A549 (cell line): ENCODE results near the gene TCTN3. TPM values are rescaled to one million over a fixed set of nuclear protein-coding genes. Genes with fewer than 3 reads are reported as not detected.

Experiments used
- ATAC-seq, 2 experiments: fragments of 200-7000 bp in 1 of 2; fragments of >200 bp in 1 of 2; cut with Nextera tagmentation in 1 of 2; cut with Tn5 transposase in 1 of 2; 3 replicates each; pipeline versions ENCODE4 v1.8.0 to v1.9.1; 2018 to 2020; ENCODE audit warnings: mild to moderate bottlenecking in 1 of 2, moderate library complexity in 1 of 2
- CTCF ChIA-PET: fragments of 300-600 bp; sonication (Branson Sonifier 250); formaldehyde crosslinking; extraction: SDS; loops from one replicate; lab custom pipeline; 2021; ENCODE audit warnings: antibody characterized with exemption, inconsistent platforms; lab: Yijun Ruan, JAX
- POLR2A ChIA-PET: fragments of 350-600 bp; formaldehyde crosslinking; extraction: SDS; loops from one replicate; lab custom pipeline; 2021; ENCODE audit warnings: antibody characterized with exemption, inconsistent platforms; lab: Yijun Ruan, JAX
- DNase-seq, 2 experiments: peaks; one replicate each; pipeline versions ENCODE4 v3.0.0 to v3.0.0-alpha.2; 2011 to 2016; ENCODE audit warnings: low read depth in 1 of 2, low spot score in 1 of 2
- FAIRE-seq: peaks from 2 replicates; lab custom pipeline; 2011; peaks lifted over from hg19 to GRCh38; lab: Jason Lieb, UNC
- H3K27ac ChIP-seq, 2 experiments: fragments of >200 bp; sonication (Bioruptor Twin); formaldehyde crosslinking; 3 replicates each; pipeline ENCODE4 v1.5.1; 2016 to 2017
- H3K4me1 ChIP-seq: fragments of >200 bp; sonication (Bioruptor Twin); formaldehyde crosslinking; 3 replicates; pipeline ENCODE4 v1.6.1; 2016
- H3K4me2 ChIP-seq: fragments of >200 bp; sonication (Bioruptor Twin); formaldehyde crosslinking; 3 replicates; pipeline ENCODE4 v1.6.1; 2016
- H3K4me3 ChIP-seq: fragments of >200 bp; sonication (Bioruptor Twin); formaldehyde crosslinking; 3 replicates; pipeline ENCODE4 v1.5.1; 2016
- H3K9me3 ChIP-seq: fragments of >200 bp; sonication (Bioruptor Twin); formaldehyde crosslinking; 3 replicates; pipeline ENCODE4 v1.6.1; 2016
- ATOH8 ChIP-seq: fragments of 250-450 bp; sonication (Bioruptor Pico); IDR thresholded peaks from 2 replicates; pipeline ENCODE4 v1.5.0; 2020; ENCODE audit warnings: low read depth, mild to moderate bottlenecking, moderate library complexity
- BCL3 ChIP-seq: fragments of >200 bp; sonication (Bioruptor Twin); formaldehyde crosslinking; IDR thresholded peaks from 3 replicates; pipeline ENCODE4 v1.6.1; 2016
- CBX2 ChIP-seq: fragments of 200-600 bp; sonication (generic); IDR thresholded peaks from 2 replicates; pipeline ENCODE4 v1.6.1; 2016; ENCODE audit warnings: low read depth, mild to moderate bottlenecking, borderline replicate concordance
- CHD4 ChIP-seq: fragments of 200-600 bp; sonication (generic); IDR thresholded peaks from 2 replicates; pipeline ENCODE4 v1.6.1; 2016; ENCODE audit warnings: antibody characterized with exemption, mild to moderate bottlenecking, borderline replicate concordance
- CTCF ChIP-seq: fragments of >200 bp; sonication (Bioruptor Twin); formaldehyde crosslinking; IDR thresholded peaks from 3 replicates; pipeline ENCODE4 v1.5.1; 2016
- EP300 ChIP-seq, 2 experiments: fragments of >200 bp; sonication (Bioruptor Twin); formaldehyde crosslinking; IDR thresholded peaks; 2 replicates in 1 of 2; 3 replicates in 1 of 2; pipeline ENCODE4 v1.6.1; 2016 to 2017
- ESRRA ChIP-seq: fragments of 150-350 bp; IDR thresholded peaks from 2 replicates; pipeline ENCODE4 v1.6.1; 2014; ENCODE audit warnings: mild to moderate bottlenecking, low read length, borderline replicate concordance
- FOSL2 ChIP-seq, 2 experiments: fragments of 450-650 bp in 1 of 2; fragments of >200 bp in 1 of 2; sonication (Bioruptor Twin) in 1 of 2; formaldehyde crosslinking; IDR thresholded peaks; 2 replicates each; pipeline versions ENCODE4 v1.5.0 to v1.6.1; 2016 to 2020; ENCODE audit warnings: mild to moderate bottlenecking in 1 of 2, moderate library complexity in 1 of 2
- FOXS1 ChIP-seq: fragments of 250-450 bp; sonication (Bioruptor Pico); IDR thresholded peaks from 2 replicates; pipeline ENCODE4 v1.5.0; 2020; ENCODE audit warnings: mild to moderate bottlenecking, moderate library complexity
- GATA3 ChIP-seq: IDR thresholded peaks from 2 replicates; pipeline ENCODE4 v1.6.1; 2012; ENCODE audit warnings: borderline replicate concordance
- HEYL ChIP-seq: fragments of 250-450 bp; sonication (Bioruptor Pico); IDR thresholded peaks from 2 replicates; pipeline ENCODE4 v1.8.0; 2021; ENCODE audit warnings: mild to moderate bottlenecking, moderate library complexity
- HOXA7 ChIP-seq: fragments of 250-450 bp; sonication (Bioruptor Pico); IDR thresholded peaks from 2 replicates; pipeline ENCODE4 v1.5.0; 2020; ENCODE audit warnings: mild to moderate bottlenecking, moderate library complexity
- HOXB5 ChIP-seq: fragments of 250-450 bp; sonication (Bioruptor Pico); IDR thresholded peaks from 2 replicates; pipeline ENCODE4 v1.5.0; 2020; ENCODE audit warnings: mild to moderate bottlenecking, moderate library complexity
- JUN ChIP-seq, 2 experiments: fragments of >200 bp; sonication (Bioruptor Twin); formaldehyde crosslinking; IDR thresholded peaks; 2 replicates in 1 of 2; 3 replicates in 1 of 2; pipeline ENCODE4 v1.6.1; 2016 to 2017
- JUNB ChIP-seq: fragments of >200 bp; sonication (Bioruptor Twin); formaldehyde crosslinking; IDR thresholded peaks from 2 replicates; pipeline ENCODE4 v1.6.1; 2016
- NFE2L2 ChIP-seq: fragments of 150-350 bp; conservative IDR thresholded peaks from 2 replicates; pipeline ENCODE4 v1.6.1; 2014; ENCODE audit warnings: low read length
- NPAS2 ChIP-seq: fragments of 250-450 bp; sonication (Bioruptor Pico); IDR thresholded peaks from 2 replicates; pipeline ENCODE4 v1.8.0; 2022; ENCODE audit warnings: mild to moderate bottlenecking, moderate library complexity, borderline replicate concordance
- PBX3 ChIP-seq: IDR thresholded peaks from 2 replicates; pipeline ENCODE4 v1.6.1; 2012
- PHF8 ChIP-seq: fragments of 200-600 bp; sonication (generic); IDR thresholded peaks from 2 replicates; pipeline ENCODE4 v1.6.1; 2016; ENCODE audit warnings: low read depth, mild to moderate bottlenecking, antibody characterized with exemption, moderate library complexity, borderline replicate concordance
- POLR2AphosphoS2 ChIP-seq: conservative IDR thresholded peaks from 2 replicates; pipeline ENCODE4 v1.6.1; 2012; ENCODE audit warnings: low read length, improper control_type of control experiment, inconsistent platforms
- TP53 ChIP-seq: fragments of 250-450 bp; sonication (Bioruptor Pico); IDR thresholded peaks from 2 replicates; pipeline ENCODE4 v1.5.0; 2021; ENCODE audit warnings: mild to moderate bottlenecking, moderate library complexity
- USF2 ChIP-seq: fragments of 450-650 bp; IDR thresholded peaks from 2 replicates; pipeline ENCODE4 v1.6.1; 2014; ENCODE audit warnings: antibody characterized with exemption
- ZNF302 ChIP-seq: fragments of 250-450 bp; sonication (Bioruptor Pico); IDR thresholded peaks from 2 replicates; pipeline ENCODE4 v1.9.0; 2021; ENCODE audit warnings: inconsistent platforms, mild to moderate bottlenecking, moderate library complexity
- ZSCAN20 ChIP-seq: fragments of 250-450 bp; sonication (Bioruptor Pico); IDR thresholded peaks from 2 replicates; pipeline ENCODE4 v1.8.0; 2022; ENCODE audit warnings: mild to moderate bottlenecking, moderate library complexity
- WGBS: methylation state at CpG from one replicate; pipeline ENCODE4 v1.1.6; 2017; ENCODE audit errors: missing lambda C conversion rate; 5-methylcytosine and 5-hydroxymethylcytosine counted together
- polyA plus RNA-seq, 4 experiments: library from polyadenylated mRNA; depleted of rRNA in 3 of 4; stranded (reverse); fragments of >200 nt; fragmentation: RNase III in 1 of 4; extraction: RNeasy Plus Mini Kit Qiagen cat#74134 plus additional on column Dnase treatment in 1 of 4; gene quantifications; 2 replicates in 3 of 4; 3 replicates in 1 of 4; pipeline ENCODE4 v1.2.3, GENCODE V29; 2011 to 2017

The TCTN3 gene
- polyA plus RNA-seq, 2 of the 4 experiments (the other 2 are of a cell fraction) = 36.5 to 55.5 TPM

GRCh38 chr10:95635319-95635733 lies 58.4 kb downstream of the TCTN3 start:
- CTCF ChIA-PET = interaction anchor here (1.0 to 1.7 kb wide), 3 partner anchors 34 to 261 kb away, joined by 3 to 5 read pairs (median 4); partner anchors contain the start of gene TCTN3
- Histone ChIP-seq H3K27ac (no peak overlapping the region), H3K4me3 (no peak overlapping the region), H3K9me3 (no peaks in the 10 kb centered on the region), H3K4me1 (no peaks in the 10 kb centered on the region), H3K4me2 (no peak overlapping the region)
- POLR2A ChIA-PET = no interaction called here
- TF ChIP-seq ZNF302 (CRISPR knock-in tag) = no peak
- no peak for TF ChIP-seq HOXA7
- TF ChIP-seq HEYL (CRISPR knock-in tag) = no peak
- TF ChIP-seq NPAS2 = no peak
- TF ChIP-seq CHD4 = no peak
- no peak for TF ChIP-seq PBX3
- TF ChIP-seq EP300 (IDR thresholded peaks at IDR 0.05) = no peak
- no peak for TF ChIP-seq USF2
- no peak for TF ChIP-seq JUNB
- no peak for TF ChIP-seq CBX2
- no peak for TF ChIP-seq ATOH8 (CRISPR knock-in tag)
- TF ChIP-seq HOXB5 (CRISPR knock-in tag) = no peak
- no peak for TF ChIP-seq ZSCAN20 (CRISPR knock-in tag)
- no peak for TF ChIP-seq ESRRA
- TF ChIP-seq CTCF = no peak
- FAIRE-seq (no peak), DNase-seq (no peak), ATAC-seq (no peak)
- WGBS = 93% methylated on average over 2 of the region's 2 CpGs

- H3K27ac ChIP-seq = no peak overlapping the region
- ChIA-PET CTCF (no interaction called here), POLR2A (no interaction called here)
- peaks cover 11% of the 10 kb centered on the region; the same call in 2 of the 3 replicates for H3K4me1 ChIP-seq
- FAIRE-seq (no peak), ATAC-seq (no peak), DNase-seq (no peak)
- peak overlapping the region; percentile 22; the same call in 1 of the 3 replicates for H3K4me2 ChIP-seq
- no peak for TF ChIP-seq NFE2L2
- no peak for TF ChIP-seq FOSL2 (IDR thresholded peaks at IDR 0.05)
- TF ChIP-seq FOSL2 (CRISPR knock-in tag; IDR thresholded peaks at IDR 0.05) = peak; percentile 6; the same call in 1 of the 2 replicates
- 54% methylated on average over 1 of the region's 1 CpG for WGBS
- H3K9me3 ChIP-seq = no peaks in the 10 kb centered on the region
- H3K4me3 ChIP-seq = no peak overlapping the region
Observed at GRCh38 chr10:95628786-95629185, 64.9 kb downstream of the TCTN3 start.

GRCh38 chr10:95626500-95626899 lies 67.2 kb downstream of the TCTN3 start:
- FAIRE-seq = no peak
- no peak overlapping the region for H3K4me2 ChIP-seq
- ChIA-PET CTCF (interaction anchor here (1.0 kb wide), 1 partner anchor 310 kb away, joined by 3 read pairs; no protein-coding TSS in a partner anchor), POLR2A (no interaction called here)
- H3K4me1 ChIP-seq = peaks cover 11% of the 10 kb centered on the region; the same call in 2 of the 3 replicates
- no peaks in the 10 kb centered on the region for H3K9me3 ChIP-seq
- DNase-seq = no peak
- H3K27ac ChIP-seq = no peak overlapping the region
- ATAC-seq = no peak
- no peak overlapping the region for H3K4me3 ChIP-seq
- 95% methylated on average over 4 of the region's 4 CpGs for WGBS
- TF ChIP-seq ATOH8 (CRISPR knock-in tag) = no peak
- no peak for TF ChIP-seq FOXS1 (CRISPR knock-in tag)
- TF ChIP-seq POLR2AphosphoS2 = no peak
- TF ChIP-seq BCL3 = no peak
- TF ChIP-seq GATA3 = no peak
- no peak for TF ChIP-seq PHF8
- TF ChIP-seq JUNB = no peak
- TF ChIP-seq JUN (IDR thresholded peaks at IDR 0.05) = no peak
- TF ChIP-seq TP53 (CRISPR knock-in tag) = no peak
- TF ChIP-seq CTCF = no peak
- no peak for TF ChIP-seq CHD4
